Measurements from ENCODE around the gene BET1L.
"Not testable (repeated sequence)": the region's sequence is repeated elsewhere in the genome, so short reads cannot be mapped to it uniquely, and the experiment has no call there.

BET1L gene

DNA sequence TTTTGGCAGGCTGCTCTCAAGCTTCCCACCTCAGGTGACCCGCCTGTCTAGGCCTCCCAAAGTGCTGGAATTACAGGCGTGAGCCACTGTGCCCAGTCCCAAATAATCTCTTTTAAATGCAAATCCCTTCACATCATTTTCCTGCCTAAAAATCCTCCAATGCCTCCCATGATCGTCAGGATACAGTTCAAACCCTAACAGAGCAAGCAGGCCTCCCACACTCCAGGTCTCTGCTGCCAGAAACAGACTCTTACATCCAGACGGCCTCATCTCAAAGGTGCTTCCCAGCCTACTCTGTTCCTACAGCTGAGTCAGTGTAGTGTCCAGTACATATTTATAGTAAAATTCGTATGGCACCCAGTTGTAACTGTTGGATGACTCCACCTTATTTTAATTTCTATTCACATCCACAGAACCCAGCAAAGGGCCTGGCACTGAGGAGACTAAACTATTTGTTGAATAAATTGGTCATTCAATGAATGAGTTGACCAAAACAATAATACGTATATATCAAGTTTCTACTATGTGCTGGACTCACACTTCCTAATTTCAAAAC lies 20.7 kb upstream of the BET1L start:
- DNase-seq = no peak

DNA sequence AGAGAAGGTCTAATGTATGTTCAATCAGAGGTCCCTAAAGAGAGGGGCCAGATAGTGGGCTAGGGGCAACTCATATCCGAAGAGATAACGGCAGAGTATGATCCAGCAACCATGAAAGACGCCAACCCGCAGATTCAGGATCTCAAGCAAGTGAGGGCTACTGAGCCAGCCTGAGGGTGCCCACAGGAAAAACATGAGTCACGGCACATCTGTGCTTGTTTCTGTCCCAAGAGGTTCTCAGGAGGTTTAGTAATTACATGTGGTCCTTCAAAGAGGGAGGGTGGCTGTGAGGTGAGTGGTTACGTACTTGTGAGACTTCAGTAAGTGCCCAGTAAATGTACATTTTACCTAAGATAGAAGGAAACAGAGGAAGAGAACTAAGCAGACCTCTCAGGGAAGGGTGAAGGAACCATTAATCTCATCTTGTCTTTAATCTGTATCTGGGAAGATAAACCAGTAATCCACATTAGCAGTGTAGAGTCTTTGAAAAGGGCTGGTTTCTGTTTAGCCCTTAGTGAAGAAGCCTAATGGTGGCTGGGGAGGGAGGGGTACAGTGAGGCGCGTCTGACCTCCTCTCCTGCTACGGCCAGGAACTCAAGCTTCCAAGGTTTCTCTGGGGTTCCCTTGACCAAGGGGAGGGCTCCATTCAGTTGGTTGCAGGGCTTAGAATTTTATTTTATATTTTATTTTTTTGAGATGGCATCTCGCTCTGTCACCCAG lies 18.7 kb upstream of the BET1L start:
- no peak for DNase-seq

DNA sequence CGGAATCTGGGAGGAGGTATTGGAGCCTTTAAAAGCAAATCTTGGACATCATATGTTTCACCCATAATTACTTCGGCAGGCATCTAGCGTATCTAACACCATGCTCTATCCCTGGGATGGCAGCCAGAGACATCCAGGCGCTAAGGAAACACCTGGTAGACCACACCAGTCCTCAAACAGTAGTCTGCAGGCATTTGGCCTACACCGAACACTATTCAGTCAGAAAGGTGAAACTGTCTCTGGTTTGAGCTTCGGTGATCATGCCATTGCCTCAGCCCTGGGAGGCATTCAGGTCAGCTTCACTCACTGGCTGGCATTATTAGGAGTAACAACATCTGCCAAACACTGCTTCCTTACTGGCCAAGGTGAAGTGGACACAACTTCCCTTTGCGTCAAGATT lies 17.2 kb upstream of the BET1L start:
- DNase-seq = no peak

DNA sequence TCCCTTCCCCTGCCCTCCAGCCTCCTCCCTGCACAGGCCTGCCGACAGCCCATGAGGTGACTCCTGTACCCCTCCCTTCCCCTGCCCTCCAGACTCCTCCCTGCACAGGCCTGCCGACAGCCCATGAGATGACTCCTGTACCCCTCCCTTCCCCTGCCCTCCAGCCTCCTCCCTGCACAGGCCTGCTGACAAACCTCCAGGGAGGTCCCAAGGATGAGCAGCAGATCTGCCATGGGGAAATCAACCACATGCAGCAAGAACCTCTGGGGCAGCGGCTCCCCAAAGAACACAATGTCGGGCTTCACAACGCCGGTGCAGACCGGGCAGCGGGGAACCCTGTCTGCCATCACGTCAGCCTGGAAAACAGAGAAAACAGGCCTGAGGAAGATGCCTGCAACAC lies 16.7 kb upstream of the BET1L start:
- DNase-seq = no peak

DNA sequence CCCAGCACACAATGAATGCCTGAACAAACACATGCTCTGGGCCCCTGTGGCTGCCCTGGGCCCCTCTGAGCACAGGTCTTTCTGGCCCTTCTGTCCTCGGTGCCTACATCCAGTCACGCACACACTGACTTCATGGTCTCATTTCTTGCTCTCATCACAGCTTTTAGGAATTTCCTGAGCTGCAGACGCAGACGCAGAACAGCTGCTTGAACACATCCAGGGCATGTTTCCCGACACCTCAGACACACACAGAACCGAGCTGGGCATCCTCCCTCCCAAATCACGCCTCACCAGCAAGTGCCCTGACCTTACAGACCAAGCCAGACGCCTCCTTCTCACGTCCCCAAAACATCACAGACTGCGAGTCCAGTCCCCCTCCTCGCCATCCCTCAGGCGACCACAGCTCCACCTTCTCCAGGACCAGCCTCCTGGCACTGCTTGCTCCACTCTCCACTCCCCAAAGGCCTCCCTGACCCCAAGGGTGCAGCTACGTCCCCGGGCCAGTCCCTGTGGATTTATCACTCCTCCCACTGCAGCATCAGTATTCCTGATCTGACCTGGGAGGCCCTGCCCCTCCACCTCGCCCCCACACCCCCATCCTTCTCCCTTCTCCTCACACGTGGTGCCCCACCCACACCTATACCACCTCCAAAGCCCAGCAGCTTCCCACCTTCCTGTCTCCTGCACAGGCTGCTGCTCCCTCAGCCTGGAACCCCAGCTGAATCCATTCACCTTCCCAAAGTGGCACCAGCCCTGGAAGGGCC lies 16.0 kb upstream of the BET1L start:
- no peak for DNase-seq

DNA sequence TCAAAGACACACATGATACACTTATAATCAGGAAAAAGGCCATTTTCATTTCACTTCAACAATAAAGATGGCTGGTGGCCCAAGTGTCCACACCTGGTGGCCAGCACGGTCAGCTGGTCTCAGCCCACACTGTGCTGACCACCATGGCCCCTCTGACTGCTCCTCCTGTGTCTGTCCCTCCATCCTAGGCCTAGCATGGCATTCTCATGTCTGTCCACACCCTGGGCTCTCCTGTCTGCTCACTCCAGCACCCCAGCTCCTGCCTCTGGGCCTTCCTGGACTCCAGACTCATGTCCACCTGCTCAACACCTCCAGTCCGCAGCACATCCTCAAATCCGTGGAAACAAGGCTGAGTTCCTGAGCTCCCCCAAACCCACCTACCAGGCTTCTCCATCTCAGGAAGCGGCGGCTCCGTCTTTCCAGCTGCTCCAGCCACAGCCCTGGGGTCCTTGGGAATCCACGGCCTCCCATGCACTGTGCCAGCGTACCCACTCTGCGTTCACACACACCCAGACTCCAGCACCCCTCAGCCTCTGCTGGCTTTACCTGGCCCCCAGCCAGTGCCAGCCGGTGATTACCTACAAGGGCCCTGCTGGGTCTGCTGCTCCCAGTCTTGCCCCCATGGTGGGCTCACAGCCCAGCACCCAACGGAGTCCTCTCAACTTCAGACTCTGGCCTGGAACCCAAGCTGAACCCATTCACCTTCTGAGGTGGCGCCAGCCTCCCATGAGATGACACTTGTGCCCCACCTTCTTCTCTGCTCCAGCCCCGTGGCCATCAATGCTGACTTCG lies 15.0 kb upstream of the BET1L start:
- no peak for DNase-seq

DNA sequence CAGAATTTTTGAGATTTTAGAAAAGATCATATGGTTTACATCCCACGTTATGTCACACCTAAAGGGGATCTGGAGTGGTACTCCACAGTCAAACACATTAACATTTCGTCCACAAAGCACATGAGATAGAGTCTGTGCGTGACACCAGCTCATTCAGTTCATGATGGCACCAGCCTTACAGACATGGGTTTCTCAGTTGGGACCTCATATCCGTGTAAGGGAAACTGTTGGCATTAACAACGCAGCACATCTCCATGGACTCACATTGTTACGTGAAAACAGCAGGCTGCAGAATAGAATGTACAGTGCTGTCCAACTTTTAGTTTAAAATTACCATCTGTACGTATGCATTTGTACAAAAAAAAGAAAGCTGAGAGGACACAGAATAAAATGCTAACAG lies 14.3 kb upstream of the BET1L start:
- no peak for DNase-seq

DNA sequence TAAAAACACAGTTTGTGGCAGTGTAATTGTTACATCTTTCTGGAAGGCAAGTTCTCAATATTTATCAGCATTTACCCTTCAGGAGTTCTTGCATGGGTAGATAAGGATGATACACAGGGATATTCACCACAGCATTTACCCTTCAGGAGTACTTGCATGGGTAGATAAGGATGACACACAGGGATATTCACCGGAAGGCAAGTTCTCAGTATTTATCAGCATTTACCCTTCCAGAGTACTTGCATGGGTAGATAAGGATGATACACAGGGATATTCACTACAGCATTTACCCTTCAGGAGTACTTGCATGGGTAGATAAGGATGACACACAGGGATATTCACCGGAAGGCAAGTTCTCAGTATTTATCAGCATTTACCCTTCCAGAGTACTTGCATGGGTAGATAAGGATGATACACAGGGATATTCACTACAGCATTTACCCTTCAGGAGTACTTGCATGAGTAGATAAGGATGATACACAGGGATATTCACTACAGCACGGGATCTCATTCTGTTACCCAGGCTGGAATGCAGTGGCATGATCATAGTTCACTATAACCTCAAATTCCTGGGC lies 13.5 kb upstream of the BET1L start:
- not testable (repeated sequence) for DNase-seq

DNA sequence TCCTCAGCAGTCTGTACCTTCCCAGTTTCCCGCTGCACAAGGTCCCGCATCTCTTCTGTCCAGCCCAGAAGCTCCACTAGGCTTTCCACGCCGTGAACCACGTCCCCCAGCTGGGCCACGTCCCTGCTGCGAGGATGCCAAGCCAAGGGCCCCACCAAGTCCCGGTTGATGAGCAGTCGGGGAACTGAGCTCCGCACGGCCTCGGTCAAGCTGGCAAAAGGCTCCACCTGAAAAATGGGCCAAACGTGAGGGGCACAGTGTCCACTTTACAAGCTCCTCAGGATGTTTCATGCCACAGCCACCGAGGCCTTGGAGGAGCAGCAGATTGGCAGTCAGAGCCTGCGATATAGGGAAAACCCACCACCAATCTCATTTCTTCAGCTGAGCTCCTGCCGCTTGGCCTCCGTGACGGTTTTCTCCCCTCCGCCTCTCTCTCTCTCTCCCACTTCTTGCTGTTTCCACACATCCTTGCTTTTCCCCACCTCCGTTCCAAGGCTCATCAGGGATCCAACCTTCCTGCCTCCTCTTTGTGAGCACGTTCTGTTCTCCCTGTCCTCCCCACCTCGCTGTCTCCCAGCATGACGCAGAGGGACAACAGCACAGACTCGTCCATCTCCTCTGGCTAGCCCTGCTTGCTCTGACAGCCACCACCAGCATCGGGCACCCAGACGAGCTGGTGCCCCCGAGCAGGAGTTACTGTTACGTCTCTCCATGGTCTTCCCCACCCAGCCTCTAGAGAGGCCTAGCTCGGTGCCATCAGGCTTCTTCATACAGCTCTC lies 11.8 kb upstream of the BET1L start:
- DNase-seq = no peak

DNA sequence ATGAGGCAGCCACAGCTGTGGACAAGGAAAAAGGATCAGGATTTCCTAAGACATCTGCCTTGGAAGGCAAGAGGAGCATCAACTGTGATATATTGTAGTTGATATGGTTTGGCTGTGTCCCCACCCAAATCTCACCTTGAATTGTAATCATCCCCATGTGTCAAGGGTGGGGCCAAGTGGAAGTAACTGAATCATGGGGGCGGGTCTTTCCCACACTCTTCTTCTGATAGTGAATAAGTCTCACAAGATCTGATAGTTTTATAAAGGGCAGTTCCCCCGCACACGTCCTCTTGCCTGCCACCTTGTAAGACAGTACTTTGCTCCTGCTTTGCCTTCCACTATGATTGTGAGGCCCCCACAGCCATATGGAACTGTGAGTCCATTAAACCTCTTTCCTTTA lies 10.5 kb upstream of the BET1L start:
- DNase-seq = no peak

DNA sequence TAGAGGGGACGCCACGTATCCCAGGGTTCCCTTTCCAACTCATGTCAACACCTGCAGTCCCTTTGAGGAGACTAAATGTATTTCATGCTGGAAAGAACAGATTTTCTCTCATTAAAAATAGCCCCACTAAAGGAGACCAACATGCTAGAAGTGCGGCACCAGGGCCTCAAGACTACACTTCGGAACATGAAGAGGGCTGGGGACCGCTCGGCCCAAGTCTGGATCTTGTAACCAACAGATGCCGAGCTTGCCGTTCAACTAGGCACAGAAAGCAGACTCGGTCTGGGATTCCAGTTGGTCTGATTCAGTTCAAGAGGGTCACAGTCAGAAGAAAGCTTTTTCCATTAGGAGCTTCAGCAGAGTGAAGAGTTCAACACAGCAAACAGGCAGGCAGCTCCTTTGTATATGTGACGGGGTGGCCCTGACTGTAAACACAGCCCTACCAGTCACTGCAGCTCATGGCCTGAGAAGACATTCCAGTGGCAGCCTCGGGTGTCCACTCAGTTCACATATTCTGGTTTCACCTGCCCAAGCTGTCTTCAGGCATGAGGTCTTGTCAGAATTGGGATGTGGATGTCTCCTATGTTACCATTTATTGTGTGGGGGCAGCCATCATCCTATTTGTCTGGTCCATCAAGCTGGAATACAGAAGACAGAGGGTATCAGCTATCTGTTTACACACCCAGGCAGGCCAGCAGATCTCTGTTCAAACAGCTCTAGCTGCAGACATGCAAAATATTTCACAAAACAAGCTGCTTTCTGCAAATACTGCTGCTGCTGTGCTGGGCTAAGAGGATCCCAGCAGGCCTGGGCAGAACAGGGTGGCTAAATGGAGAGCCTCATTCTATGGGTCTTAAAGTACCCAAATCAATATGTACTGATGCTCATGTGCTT lies 9.1 kb upstream of the BET1L start:
- no peak for DNase-seq

DNA sequence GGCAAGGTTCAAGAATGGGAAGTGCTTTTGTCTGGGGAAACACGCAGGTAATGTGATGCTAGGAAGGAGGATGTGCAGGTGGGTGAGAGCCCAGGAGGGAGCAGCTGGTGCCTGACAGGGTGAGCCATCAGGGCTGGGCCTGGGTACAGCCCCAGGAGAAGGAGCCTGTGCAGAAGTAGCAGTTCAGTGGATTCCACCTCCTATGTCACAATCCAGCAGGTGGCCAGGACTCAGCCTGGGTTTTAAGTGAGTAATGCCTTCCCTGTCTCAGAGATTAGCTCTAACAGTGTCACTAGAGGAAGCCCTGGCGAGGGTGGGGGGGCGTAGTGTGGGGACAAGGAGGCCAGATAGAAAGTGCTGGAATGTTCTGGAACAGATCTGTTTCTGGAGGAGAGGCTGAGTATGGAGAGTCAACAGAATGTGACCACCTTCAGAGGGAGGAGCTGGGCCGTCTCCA lies 8.4 kb upstream of the BET1L start:
- no peak for DNase-seq

DNA sequence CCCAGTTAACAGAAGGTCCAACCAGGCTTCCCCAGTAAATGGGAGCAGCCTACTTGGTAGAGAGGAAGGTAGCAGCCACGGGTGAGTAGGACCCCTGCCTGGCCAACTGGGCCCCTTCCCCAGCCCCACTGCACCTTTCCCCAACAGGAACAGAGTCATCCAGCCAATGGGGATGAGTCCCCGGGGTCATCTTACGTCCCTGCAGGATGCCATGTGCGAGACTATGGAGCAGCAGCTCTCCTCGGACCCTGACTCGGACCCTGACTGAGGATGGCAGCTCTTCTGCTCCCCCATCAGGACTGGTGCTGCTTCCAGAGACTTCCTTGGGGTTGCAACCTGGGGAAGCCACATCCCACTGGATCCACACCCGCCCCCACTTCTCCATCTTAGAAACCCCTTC lies 6.9 kb upstream of the BET1L start:
- no peak for DNase-seq

DNA sequence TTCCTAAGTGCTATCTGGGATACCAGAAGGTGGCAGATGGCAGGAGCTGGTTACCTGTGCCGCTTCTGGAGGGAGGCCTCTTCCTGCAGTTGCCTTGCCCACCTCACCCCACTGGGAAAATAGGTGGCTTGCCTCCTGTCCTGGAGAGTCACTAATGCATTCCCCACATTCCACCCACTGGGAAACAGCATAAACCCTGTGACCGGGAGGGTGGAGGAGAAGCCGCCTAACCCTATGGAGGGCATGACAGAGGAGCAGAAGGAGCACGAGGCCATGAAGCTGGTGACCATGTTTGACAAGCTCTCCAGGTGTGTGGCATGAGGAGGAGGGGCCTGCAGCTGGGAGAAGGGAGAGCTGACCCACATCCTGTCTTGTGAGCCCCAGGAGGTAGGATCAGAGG lies 5.9 kb upstream of the BET1L start:
- no peak for DNase-seq

DNA sequence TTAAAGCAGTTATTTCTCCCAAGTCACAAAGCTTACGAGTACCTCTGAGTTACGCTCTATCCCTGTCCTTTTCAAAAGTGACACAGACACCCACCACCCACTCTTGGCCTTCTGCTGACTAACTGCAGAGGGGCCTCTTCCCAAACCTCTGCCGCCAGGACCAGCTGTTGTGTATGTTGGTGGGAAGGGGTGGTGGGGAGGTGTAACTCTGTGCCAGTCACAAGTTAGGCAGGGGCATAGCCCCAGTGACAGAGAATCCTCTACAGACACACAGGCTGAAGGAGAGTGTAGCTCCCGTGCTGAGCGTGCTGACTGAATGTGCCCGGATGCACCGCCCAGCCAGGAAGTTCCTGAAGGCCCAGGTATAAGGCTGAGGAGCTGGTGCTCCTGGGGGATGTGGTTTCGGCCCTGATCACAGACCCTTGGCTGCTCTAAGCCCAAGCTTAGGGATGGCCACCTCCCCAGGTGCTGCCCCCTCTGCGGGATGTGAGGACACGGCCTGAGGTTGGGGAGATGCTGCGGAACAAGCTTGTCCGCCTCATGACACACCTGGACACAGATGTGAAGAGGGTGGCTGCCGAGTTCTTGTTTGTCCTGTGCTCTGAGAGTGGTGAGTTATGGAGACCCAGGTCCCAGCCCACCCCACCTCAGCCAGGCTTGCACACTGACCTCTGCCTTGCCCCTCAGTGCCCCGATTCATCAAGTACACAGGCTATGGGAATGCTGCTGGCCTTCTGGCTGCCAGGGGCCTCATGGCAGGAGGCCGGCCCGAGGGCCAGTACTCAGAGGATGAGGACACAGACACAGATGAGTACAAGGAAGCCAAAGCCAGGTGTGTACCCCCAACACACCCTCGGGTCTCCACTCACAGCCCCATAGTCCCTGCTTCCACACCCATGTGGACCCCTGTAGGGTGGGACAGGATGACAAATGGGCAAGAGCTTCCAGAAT lies 5.2 kb upstream of the BET1L start:
- DNase-seq = no peak

DNA sequence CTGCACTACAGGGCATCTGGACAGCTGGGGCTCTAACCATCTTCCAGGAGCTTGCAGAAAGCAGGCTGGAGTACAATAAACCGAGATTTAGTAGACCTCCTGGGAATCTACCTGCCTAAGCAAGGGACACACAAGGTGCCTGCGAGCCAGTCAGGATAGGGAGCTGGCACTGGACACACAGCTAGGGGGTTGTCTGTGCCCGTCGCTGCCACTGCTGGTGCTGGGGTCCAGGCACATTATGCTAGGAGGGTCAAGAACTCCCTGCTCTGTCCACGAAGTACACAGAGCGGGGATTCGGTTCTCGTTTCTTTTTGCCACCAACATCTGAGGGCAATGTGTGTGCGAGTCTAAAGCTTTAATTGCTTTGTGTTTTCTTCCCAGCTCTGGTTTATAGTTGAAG lies 4.5 kb upstream of the BET1L start:
- DNase-seq = no peak

DNA sequence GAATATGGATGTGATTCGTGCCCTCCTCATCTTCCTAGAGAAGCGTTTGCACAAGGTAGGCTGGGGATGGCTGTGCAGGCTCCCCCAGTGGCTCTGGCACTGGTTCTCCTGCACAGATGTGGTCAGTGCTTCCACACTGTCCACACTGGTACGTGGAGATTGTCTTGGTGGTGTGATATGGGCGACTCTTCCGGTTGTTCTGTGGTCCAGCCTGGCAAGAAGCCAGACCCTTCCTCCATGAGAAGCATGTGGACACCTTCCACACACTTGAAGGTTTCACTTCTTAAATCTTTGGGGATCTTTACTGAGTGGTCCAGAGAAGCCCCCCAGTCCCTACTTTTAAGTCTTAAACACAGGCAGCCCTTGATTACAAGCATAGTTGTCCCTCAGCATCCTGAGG lies 4.1 kb upstream of the BET1L start:
- no peak for DNase-seq

DNA sequence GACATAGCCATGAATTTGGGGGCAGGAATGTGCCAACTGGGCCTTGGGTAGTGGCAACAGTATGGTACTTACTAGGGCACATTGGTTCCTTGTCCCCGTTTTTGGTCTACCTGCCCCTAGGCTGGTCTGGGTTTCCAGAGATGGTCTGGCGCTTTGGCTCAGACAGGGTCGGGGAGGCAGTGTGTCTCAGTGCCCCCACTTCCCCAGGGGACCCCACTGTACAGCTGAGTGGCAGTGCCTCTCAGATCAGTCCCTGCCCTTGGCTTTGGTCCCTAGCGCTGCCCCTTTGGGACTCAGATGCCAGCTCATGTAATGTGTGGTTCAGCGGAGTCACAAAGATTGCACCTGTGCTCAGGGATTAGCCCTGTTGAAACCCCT lies 3.6 kb upstream of the BET1L start:
- no peak for DNase-seq

DNA sequence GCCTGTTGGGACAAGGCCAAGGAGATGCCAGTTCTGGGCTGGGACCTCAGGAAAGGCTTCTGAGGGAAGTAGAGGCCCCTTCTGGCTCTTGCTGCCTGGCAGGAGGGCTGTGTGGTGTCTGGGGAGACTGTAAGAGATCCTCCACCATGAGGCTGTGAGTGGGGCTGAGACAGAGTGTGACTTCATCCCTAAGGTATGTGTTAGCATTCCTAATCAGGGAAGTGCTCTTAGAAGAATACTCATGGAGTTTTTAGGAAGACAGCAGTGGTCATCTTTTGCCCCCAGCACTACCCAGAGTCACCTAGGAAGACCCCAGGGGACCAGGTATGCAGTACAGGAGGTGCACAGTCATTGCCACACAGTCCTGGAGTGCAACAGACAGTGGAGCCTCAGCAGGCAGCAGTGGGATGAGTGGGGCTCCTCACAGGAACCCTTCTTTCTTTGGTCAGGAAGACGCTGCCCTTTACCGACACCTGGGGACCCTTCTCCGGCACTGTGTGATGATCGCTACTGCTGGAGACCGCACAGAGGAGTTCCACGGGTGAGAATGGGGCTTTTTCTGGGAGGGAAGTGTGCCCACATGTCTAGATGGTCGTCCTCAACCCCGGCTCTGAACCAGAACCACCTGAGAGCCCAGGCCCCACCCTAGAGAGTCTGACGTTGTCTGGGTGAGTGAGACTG lies 3.1 kb upstream of the BET1L start:
- no peak for DNase-seq

All from activated gamma-delta T cell treated with Interleukin-2 at 50 U/mL for 16 hours (primary cell).